Measurements from ENCODE around the gene RTKN2.

RTKN2 gene

GRCh38 chr10:62237966-62238365 is 30.7 kb downstream of the RTKN2 start:
- no peak for DNase-seq (ENCODE audit: low read depth)
- TF ChIP-seq, protein P1, sequence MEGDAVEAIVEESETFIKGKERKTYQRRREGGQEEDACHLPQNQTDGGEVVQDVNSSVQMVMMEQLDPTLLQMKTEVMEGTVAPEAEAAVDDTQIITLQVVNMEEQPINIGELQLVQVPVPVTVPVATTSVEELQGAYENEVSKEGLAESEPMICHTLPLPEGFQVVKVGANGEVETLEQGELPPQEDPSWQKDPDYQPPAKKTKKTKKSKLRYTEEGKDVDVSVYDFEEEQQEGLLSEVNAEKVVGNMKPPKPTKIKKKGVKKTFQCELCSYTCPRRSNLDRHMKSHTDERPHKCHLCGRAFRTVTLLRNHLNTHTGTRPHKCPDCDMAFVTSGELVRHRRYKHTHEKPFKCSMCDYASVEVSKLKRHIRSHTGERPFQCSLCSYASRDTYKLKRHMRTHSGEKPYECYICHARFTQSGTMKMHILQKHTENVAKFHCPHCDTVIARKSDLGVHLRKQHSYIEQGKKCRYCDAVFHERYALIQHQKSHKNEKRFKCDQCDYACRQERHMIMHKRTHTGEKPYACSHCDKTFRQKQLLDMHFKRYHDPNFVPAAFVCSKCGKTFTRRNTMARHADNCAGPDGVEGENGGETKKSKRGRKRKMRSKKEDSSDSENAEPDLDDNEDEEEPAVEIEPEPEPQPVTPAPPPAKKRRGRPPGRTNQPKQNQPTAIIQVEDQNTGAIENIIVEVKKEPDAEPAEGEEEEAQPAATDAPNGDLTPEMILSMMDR (conservative IDR thresholded peaks at IDR 0.05; ENCODE audit: low read length): no peak
- no peak overlapping the region for H3K4me3 ChIP-seq (ENCODE audit: low read length)

DNA sequence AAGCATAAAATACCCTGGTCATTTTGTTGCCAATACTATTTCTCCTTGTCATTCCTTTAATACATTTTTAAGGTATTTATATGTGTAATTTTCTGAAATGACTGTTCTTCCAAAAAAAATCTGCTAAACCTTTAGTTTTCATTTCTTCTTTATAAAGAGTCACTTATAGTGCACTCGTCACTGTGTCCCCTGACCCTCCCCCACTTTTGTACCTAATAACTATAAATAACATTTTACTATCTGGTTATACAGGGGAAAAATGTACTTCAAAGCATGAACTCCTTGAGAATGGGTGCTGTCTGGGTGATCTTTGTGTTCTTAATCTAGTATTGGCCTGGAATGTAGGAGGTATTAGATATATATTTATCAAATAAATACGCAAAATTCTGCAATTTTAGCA is 31.1 kb downstream of the RTKN2 start:
- TF ChIP-seq, protein P1 (conservative IDR thresholded peaks at IDR 0.05; ENCODE audit: low read length): no peak
- DNase-seq (ENCODE audit: low read depth): no peak
- no peak overlapping the region for H3K4me3 ChIP-seq (ENCODE audit: low read length)

DNA sequence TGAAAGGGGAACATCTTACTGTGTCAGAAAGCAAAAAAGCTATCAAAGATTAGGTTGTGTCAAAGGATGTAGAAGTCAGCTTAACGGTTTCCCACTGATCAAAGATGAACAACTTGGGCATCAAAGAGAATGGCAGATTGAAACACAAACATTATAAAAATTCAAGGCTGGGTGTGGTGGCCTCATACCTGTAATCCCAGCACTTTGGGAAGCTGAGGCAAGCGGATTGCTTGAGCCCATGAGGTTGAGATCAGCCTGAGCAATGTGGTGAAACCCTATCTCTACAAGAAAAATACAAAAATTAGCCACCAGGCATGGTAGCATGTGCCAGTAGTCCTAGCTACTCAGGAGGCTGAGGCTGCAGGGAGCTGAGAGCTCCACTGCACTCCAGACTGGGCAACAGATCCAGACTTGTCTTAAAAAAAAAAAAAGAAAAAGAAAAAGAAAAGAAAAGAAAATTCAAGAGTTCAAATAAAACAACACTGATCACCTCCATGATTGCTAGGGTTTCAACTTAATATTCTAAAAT is 34.5 kb downstream of the RTKN2 start:
- TF ChIP-seq, protein P1 (conservative IDR thresholded peaks at IDR 0.05; ENCODE audit: low read length): no peak
- no peak overlapping the region for H3K4me3 ChIP-seq (ENCODE audit: low read length)

GRCh38 chr10:62233356-62234076 is 35.1 kb downstream of the RTKN2 start:
- peak; percentile 49 for DNase-seq (ENCODE audit: low read depth)
- TF ChIP-seq, protein P1 (conservative IDR thresholded peaks at IDR 0.05; ENCODE audit: low read length): no peak
- H3K4me3 ChIP-seq (ENCODE audit: low read length): no peak overlapping the region

More for the DNA sequence above, 34.5 kb downstream of the RTKN2 start:
- no peak for DNase-seq (ENCODE audit: low read depth)

DNA sequence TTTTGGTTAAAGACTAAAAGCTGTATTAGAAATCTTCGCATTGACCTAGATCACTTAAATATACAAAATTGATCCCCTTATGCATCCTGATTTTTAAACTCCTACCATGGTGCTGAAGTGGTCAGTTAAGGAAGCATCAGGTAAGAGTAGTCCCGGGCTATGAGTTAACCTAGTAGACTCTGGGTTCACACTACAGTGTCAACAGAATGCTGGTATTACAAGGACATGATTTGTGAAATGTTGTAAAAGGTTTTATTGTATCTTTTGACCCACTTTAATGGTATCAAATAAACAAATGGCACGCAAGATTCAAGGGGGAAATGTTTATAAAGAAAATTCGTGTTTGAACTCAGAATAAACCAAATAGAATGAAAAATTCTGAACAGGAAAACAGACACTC is 36.8 kb downstream of the RTKN2 start:
- H3K4me3 ChIP-seq (ENCODE audit: low read length): no peak overlapping the region
- TF ChIP-seq, protein P1 (conservative IDR thresholded peaks at IDR 0.05; ENCODE audit: low read length): no peak
- no peak for DNase-seq (ENCODE audit: low read depth)

GRCh38 chr10:62231371-62231770 is 37.3 kb downstream of the RTKN2 start:
- TF ChIP-seq, protein P1 (conservative IDR thresholded peaks at IDR 0.05; ENCODE audit: low read length): no peak
- H3K4me3 ChIP-seq (ENCODE audit: low read length): no peak overlapping the region
- peak; percentile 91 for DNase-seq (ENCODE audit: low read depth)
